SK-N-SH treated with all-trans-retinoic acid at 6 μM for 48 hours (cell line): ENCODE results near the gene NPY4R.
"Not testable (repeated sequence)": the region's sequence is repeated elsewhere in the genome, so short reads cannot be mapped to it uniquely, and the experiment has no call there.

Experiments used
- ARNTL ChIP-seq: fragments of 450-650 bp; formaldehyde crosslinking; IDR thresholded peaks from 2 replicates; pipeline ENCODE4 v1.5.0; 2020; ENCODE audit warnings: low read depth, mild to moderate bottlenecking, moderate library complexity, borderline replicate concordance
- SNAI2 ChIP-seq: fragments of 250-450 bp; sonication (Bioruptor Pico); IDR thresholded peaks from 2 replicates; pipeline ENCODE4 v1.5.0; 2020; ENCODE audit warnings: mild to moderate bottlenecking, moderate library complexity
- ZFP3 ChIP-seq: fragments of 250-450 bp; sonication (Bioruptor Pico); IDR thresholded peaks from 2 replicates; pipeline ENCODE4 v1.5.0; 2020; ENCODE audit warnings: mild to moderate bottlenecking, moderate library complexity
- ZNF565 ChIP-seq: fragments of 450-650 bp; formaldehyde crosslinking; conservative IDR thresholded peaks from 2 replicates; pipeline ENCODE4 v1.5.0; 2020; ENCODE audit warnings: low read depth, mild to moderate bottlenecking, moderate library complexity
- TF ChIP-seq, protein P1 (sequence below): fragments of 250-450 bp; sonication (Bioruptor Pico); IDR thresholded peaks from 2 replicates; pipeline ENCODE4 v1.8.0; 2020; ENCODE audit warnings: mild to moderate bottlenecking, moderate library complexity, borderline replicate concordance
- TF ChIP-seq, protein P2 (sequence below): fragments of 250-450 bp; sonication (Bioruptor Pico); IDR thresholded peaks from 2 replicates; pipeline ENCODE4 v1.5.1; 2020; ENCODE audit warnings: low read depth, mild to moderate bottlenecking, moderate library complexity

DNA sequence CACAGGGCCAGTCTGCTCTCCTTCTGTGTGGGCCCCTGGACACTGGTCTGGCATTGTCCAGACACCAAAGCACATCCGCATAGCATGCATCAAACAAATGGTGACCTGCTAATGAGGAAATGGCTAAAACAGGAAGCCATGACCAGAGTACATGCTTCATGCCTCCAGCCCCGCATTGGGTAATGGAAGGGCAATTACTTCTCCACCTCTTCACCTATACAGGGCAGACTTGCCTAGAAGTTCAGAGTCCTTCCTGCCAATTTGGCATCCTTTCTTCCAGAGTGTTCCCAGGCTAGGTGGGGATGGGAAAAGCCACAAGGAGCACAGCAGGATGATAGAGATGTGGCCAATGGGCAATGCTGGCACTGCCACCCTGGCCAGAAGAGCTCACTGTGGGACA lies 32.1 kb upstream of the NPY4R start:
- TF ChIP-seq, protein P1, sequence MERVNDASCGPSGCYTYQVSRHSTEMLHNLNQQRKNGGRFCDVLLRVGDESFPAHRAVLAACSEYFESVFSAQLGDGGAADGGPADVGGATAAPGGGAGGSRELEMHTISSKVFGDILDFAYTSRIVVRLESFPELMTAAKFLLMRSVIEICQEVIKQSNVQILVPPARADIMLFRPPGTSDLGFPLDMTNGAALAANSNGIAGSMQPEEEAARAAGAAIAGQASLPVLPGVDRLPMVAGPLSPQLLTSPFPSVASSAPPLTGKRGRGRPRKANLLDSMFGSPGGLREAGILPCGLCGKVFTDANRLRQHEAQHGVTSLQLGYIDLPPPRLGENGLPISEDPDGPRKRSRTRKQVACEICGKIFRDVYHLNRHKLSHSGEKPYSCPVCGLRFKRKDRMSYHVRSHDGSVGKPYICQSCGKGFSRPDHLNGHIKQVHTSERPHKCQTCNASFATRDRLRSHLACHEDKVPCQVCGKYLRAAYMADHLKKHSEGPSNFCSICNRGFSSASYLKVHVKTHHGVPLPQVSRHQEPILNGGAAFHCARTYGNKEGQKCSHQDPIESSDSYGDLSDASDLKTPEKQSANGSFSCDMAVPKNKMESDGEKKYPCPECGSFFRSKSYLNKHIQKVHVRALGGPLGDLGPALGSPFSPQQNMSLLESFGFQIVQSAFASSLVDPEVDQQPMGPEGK (CRISPR knock-in tag), result not testable (repeated sequence)
- TF ChIP-seq ZFP3 (CRISPR knock-in tag); ARNTL; ZNF565 (CRISPR knock-in tag); SNAI2 (CRISPR knock-in tag): not testable (repeated sequence)
- TF ChIP-seq, protein P2, sequence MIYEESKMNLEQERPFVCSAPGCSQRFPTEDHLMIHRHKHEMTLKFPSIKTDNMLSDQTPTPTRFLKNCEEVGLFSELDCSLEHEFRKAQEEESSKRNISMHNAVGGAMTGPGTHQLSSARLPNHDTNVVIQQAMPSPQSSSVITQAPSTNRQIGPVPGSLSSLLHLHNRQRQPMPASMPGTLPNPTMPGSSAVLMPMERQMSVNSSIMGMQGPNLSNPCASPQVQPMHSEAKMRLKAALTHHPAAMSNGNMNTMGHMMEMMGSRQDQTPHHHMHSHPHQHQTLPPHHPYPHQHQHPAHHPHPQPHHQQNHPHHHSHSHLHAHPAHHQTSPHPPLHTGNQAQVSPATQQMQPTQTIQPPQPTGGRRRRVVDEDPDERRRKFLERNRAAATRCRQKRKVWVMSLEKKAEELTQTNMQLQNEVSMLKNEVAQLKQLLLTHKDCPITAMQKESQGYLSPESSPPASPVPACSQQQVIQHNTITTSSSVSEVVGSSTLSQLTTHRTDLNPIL, result not testable (repeated sequence)
